Caco-2 (cell line): ENCODE data around the gene MTX1. TPM values are rescaled to one million over a fixed set of nuclear protein-coding genes. Genes with fewer than 3 reads are reported as not detected.
A peak's percentile ranks its signal among the peaks of the same experiment; 100 is the strongest.
"Not testable (repeated sequence)": the region's sequence is repeated elsewhere in the genome, so short reads cannot be mapped to it uniquely, and the experiment has no call there.

Source experiments
- BruUV-seq: library from RNA; stranded (reverse); fragments of 400-500 nt; replicated peaks from 2 replicates; lab custom pipeline; 2021; lab: Mats Ljungman, UMichigan
- CTCF ChIA-PET: fragments of 300-600 bp; sonication (Branson Sonifier 250); formaldehyde crosslinking; loops from one replicate; lab custom pipeline; 2022; ENCODE audit warnings: antibody characterized with exemption; lab: Charles Lee
- POLR2A ChIA-PET: fragments of 300-600 bp; sonication (Branson Sonifier 250); formaldehyde crosslinking; loops from one replicate; lab custom pipeline; 2022; ENCODE audit warnings: antibody characterized with exemption; lab: Charles Lee
- DNase-seq, 2 experiments: peaks; one replicate each; pipeline versions ENCODE4 v3.0.0 to v3.0.0-alpha.2; 2020 to 2022
- H3K27me3 ChIP-seq: replicated peaks from 2 replicates; pipeline ENCODE4 v1.6.0; 2011; ENCODE audit warnings: low read length; ENCODE audit not compliant: control insufficient read depth, insufficient read depth
- H3K36me3 ChIP-seq: 2 replicates; pipeline ENCODE4 v1.5.1; 2011; ENCODE audit warnings: low read length; ENCODE audit not compliant: control insufficient read depth, insufficient read depth
- H3K4me1 ChIP-seq: fragments of 250-450 bp; sonication (Bioruptor Pico); 2 replicates; pipeline ENCODE4 v1.5.1; 2020; ENCODE audit warnings: mild to moderate bottlenecking
- H3K4me3 ChIP-seq: 2 replicates; pipeline ENCODE4 v1.5.1; 2011; ENCODE audit warnings: low read depth, mild to moderate bottlenecking, control low read depth, low read length
- H3K9me3 ChIP-seq: fragments of 250-450 bp; sonication (Bioruptor Pico); 2 replicates; pipeline ENCODE4 v1.5.1; 2020; ENCODE audit warnings: mild to moderate bottlenecking, moderate library complexity
- H3K27ac Mint-ChIP-seq: one replicate; pipeline ENCODE4 v1.8.0; 2022; ENCODE audit warnings: mixed read lengths; ENCODE audit not compliant: unreplicated experiment
- H3K27me3 Mint-ChIP-seq: one replicate; pipeline ENCODE4 v1.8.0; 2022; ENCODE audit warnings: mixed read lengths; ENCODE audit not compliant: insufficient read depth, unreplicated experiment
- H3K36me3 Mint-ChIP-seq: one replicate; pipeline ENCODE4 v1.8.0; 2022; ENCODE audit warnings: mild to moderate bottlenecking, mixed read lengths; ENCODE audit not compliant: insufficient read depth, unreplicated experiment
- H3K4me1 Mint-ChIP-seq: one replicate; pipeline ENCODE4 v1.8.0; 2022; ENCODE audit warnings: low read depth, mixed read lengths; ENCODE audit not compliant: unreplicated experiment
- H3K4me3 Mint-ChIP-seq: one replicate; pipeline ENCODE4 v1.8.0; 2022; ENCODE audit warnings: mild to moderate bottlenecking, moderate library complexity, mixed read lengths; ENCODE audit not compliant: unreplicated experiment
- H3K9me3 Mint-ChIP-seq: one replicate; pipeline ENCODE4 v1.8.0; 2022; ENCODE audit warnings: mixed read lengths; ENCODE audit not compliant: unreplicated experiment
- intact Hi-C: fragments of 100-400 bp; cut with micrococcal nuclease; formaldehyde crosslinking; loops from one replicate; pipeline ENCODE4 v1.10.0; 2022; ENCODE audit not compliant: unreplicated experiment
- total RNA-seq: library from RNA; stranded (reverse); gene quantifications from 2 replicates; pipeline ENCODE4 v1.2.3, GENCODE V29; 2022
- TF ChIP-seq, protein P1 (sequence below), 2 experiments: fragments of 200-600 bp in 1 of 2; IDR thresholded peaks; 1 replicate in 1 of 2; 2 replicates in 1 of 2; pipeline versions ENCODE4 v1.5.1 to v1.8.0; 2011 to 2022; ENCODE audit warnings: antibody characterized with exemption in 1 of 2, control low read depth in 1 of 2, inconsistent platforms in 1 of 2, low read depth in 1 of 2, low read length in 1 of 2, mild to moderate bottlenecking in 1 of 2, moderate library complexity in 1 of 2; ENCODE audit not compliant: insufficient read depth in 1 of 2, severe bottlenecking in 1 of 2, unreplicated experiment in 1 of 2

Gene MTX1
- total RNA-seq, 1 experiment from 2014 or later: 65.3 TPM

DNA sequence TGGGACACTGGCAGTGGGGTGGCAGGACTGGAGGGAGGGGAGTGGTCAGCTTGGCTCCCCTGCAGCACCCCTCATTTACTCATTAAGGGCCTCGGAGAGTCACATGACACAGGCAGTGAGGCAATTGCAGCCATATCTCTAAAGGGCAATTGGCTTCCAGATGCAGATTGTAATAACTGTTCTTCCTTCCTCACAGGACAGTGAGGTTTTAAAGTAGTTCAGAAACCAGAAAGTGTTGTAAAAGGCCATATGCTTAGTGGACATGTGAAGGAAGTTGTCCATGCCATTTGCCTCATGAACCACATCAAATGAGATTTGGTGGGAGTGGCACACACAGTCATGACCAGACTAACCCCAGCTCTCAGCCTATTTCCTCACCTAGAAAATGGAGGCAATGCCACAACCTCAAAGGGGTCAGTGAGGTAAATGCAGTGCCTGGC lies 11.1 kb downstream of the MTX1 start:
- Mint-ChIP-seq H3K27me3 (no peaks in the 10 kb centered on the region), H3K27ac (peak overlapping the region; percentile 47), H3K4me1 (peaks cover 16% of the 10 kb centered on the region), H3K36me3 (peaks cover 9% of the 10 kb centered on the region), H3K9me3 (no peaks in the 10 kb centered on the region), H3K4me3 (peak overlapping the region; percentile 66)
- peaks cover 11% of the 10 kb centered on the region for H3K4me1 ChIP-seq
- H3K36me3 ChIP-seq: no peaks in the 10 kb centered on the region; the same call in 1 of the 2 replicates
- no peaks in the 10 kb centered on the region for H3K9me3 ChIP-seq
- BruUV-seq: no TSS peak
- H3K27me3 ChIP-seq: no peaks in the 10 kb centered on the region
- peak overlapping the region; percentile 29 for H3K4me3 ChIP-seq
- intact Hi-C loops: no loop called here
- DNase-seq: peak in 1 of 2 experiments; percentile 54
- POLR2A ChIA-PET: interaction anchor here (0.8 kb wide), 1 partner anchor 10 kb away, joined by 4 read pairs; no protein-coding TSS in a partner anchor
- TF ChIP-seq, protein P1, sequence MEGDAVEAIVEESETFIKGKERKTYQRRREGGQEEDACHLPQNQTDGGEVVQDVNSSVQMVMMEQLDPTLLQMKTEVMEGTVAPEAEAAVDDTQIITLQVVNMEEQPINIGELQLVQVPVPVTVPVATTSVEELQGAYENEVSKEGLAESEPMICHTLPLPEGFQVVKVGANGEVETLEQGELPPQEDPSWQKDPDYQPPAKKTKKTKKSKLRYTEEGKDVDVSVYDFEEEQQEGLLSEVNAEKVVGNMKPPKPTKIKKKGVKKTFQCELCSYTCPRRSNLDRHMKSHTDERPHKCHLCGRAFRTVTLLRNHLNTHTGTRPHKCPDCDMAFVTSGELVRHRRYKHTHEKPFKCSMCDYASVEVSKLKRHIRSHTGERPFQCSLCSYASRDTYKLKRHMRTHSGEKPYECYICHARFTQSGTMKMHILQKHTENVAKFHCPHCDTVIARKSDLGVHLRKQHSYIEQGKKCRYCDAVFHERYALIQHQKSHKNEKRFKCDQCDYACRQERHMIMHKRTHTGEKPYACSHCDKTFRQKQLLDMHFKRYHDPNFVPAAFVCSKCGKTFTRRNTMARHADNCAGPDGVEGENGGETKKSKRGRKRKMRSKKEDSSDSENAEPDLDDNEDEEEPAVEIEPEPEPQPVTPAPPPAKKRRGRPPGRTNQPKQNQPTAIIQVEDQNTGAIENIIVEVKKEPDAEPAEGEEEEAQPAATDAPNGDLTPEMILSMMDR (IDR thresholded peaks at IDR 0.05; ENCODE audit: insufficient read depth in 1 of 2, low read depth in 1 of 2, low read length in 1 of 2, severe bottlenecking in 1 of 2, unreplicated experiment in 1 of 2): no peak
- CTCF ChIA-PET: interaction anchor here (0.9 to 1.5 kb wide), 3 partner anchors 12 to 31 kb away, joined by 3 to 4 read pairs (median 4); no protein-coding TSS in a partner anchor

DNA sequence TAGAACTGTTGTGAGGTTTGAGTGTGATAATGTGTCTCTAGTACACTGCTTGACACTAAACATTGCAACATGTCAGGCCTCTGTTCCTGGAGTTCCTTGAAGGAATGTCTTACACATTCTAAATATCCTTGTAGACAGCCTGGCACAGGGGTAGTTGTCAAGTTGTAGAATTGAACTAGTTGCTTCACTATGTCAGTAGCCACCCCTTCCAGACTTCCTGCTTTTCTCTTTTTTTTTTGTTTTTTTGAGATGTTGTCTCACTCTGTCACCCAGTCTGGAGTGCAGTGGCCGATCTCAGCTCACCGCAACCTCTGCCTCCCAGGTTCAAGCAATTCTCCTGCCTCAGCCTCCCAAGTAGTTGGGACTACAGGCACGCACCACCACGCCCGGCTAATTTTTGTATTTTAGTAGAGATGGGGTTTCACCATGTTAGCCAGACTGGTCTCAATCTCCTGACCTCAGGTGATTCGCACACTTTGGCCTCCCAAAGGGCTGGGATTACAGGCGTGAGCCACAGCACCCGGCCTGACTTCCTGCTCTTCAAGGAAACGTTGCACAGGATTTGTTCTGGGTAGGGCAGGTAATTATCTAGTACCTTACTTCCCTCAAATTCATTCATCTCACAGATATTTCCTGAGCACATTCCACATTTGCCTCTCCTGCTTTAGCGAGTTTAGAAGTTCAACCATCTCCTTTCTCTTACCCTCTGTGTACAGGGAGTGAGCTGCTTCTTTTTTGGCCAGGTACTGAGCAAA lies 11.9 kb downstream of the MTX1 start:
- H3K4me3 ChIP-seq, intact Hi-C loops, H3K9me3 ChIP-seq, H3K27me3 ChIP-seq, H3K36me3 ChIP-seq, H3K27ac Mint-ChIP-seq, H3K9me3 Mint-ChIP-seq, BruUV-seq, H3K4me3 Mint-ChIP-seq, H3K27me3 Mint-ChIP-seq, DNase-seq, H3K36me3 Mint-ChIP-seq, CTCF ChIA-PET: not testable (repeated sequence)
- H3K4me1 ChIP-seq: peaks cover 17% of the 10 kb centered on the region
- POLR2A ChIA-PET: interaction anchor here (0.7 kb wide), 1 partner anchor 24 kb away, joined by 3 read pairs; no protein-coding TSS in a partner anchor
- peaks cover 20% of the 10 kb centered on the region for H3K4me1 Mint-ChIP-seq

DNA sequence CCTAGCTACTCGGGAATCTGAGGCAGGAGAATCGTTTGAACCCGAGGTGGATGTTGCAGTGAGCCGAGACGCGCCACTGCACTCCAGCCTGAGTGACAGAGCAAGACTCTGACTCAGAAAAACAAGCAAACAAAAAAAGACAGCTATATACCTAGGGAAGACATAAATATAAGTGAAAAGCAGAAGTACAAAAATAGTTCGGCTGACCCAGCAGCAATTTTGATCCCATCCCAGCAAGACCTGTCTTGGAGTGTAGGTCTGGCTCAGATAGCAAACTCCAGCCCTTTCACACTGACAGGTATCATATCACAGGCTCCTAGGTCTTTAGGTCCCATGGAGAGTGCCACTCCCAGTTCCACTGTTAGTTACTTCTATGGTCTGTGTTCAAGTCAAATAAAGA lies 14.6 kb downstream of the MTX1 start:
- H3K4me3 Mint-ChIP-seq: no peak overlapping the region
- DNase-seq: no peak
- no peak overlapping the region for H3K4me3 ChIP-seq
- TF ChIP-seq, protein P1 (IDR thresholded peaks at IDR 0.05; ENCODE audit: insufficient read depth in 1 of 2, low read depth in 1 of 2, low read length in 1 of 2, severe bottlenecking in 1 of 2, unreplicated experiment in 1 of 2): no peak
- intact Hi-C loops: no loop called here
- peaks cover 28% of the 10 kb centered on the region for H3K4me1 Mint-ChIP-seq
- no peaks in the 10 kb centered on the region; the same call in 1 of the 2 replicates for H3K36me3 ChIP-seq
- H3K36me3 Mint-ChIP-seq: peaks cover 25% of the 10 kb centered on the region
- H3K27ac Mint-ChIP-seq: no peak overlapping the region
- no peaks in the 10 kb centered on the region for H3K9me3 Mint-ChIP-seq
- no peaks in the 10 kb centered on the region for H3K27me3 ChIP-seq
- no TSS peak for BruUV-seq
- H3K9me3 ChIP-seq: no peaks in the 10 kb centered on the region
- ChIA-PET POLR2A (no interaction called here), CTCF (no interaction called here)
- H3K27me3 Mint-ChIP-seq: no peaks in the 10 kb centered on the region
- H3K4me1 ChIP-seq: peaks cover 22% of the 10 kb centered on the region

- DNase-seq, H3K4me3 ChIP-seq, H3K9me3 ChIP-seq, H3K27me3 ChIP-seq, BruUV-seq, H3K36me3 ChIP-seq, H3K27me3 Mint-ChIP-seq, H3K9me3 Mint-ChIP-seq: not testable (repeated sequence)
- Mint-ChIP-seq H3K4me3 (peak overlapping the region; percentile 81), H3K27ac (peak overlapping the region; percentile 80), H3K36me3 (peaks cover 25% of the 10 kb centered on the region), H3K4me1 (peaks cover 20% of the 10 kb centered on the region)
- ChIA-PET CTCF (interaction anchor here (1.2 kb wide), 1 partner anchor 31 kb away, joined by 5 read pairs; no protein-coding TSS in a partner anchor), POLR2A (interaction anchor here (1.0 to 1.2 kb wide), 3 partner anchors 16 to 31 kb away, joined by 3 to 13 read pairs (median 6); no protein-coding TSS in a partner anchor)
- intact Hi-C loops: loop anchor here (5.0 kb wide), 1 partner anchor 33 kb away; no protein-coding TSS in a partner anchor
- H3K4me1 ChIP-seq: peaks cover 22% of the 10 kb centered on the region
Measured at GRCh38 chr1:155225404-155225759, 16.9 kb downstream of the MTX1 start.
